ENCODE measurements around the gene BLCAP.

The BLCAP gene

GRCh38 chr20:37531856-37532255 is 4.2 kb upstream of the BLCAP start:
- peaks cover 2 to 22% (median 9%) of the 10 kb centered on the region in 4 experiments for H3K4me1 ChIP-seq (ENCODE audit: control extremely low read depth in 1 of 4, control insufficient read depth in 4 of 4, insufficient read depth in 4 of 4, low read length in 3 of 4)
- DNase-seq = no peak
- no peaks in the 10 kb centered on the region for H3K27me3 ChIP-seq (replicated peaks in 2 of 5; ENCODE audit: control insufficient read depth in 4 of 5, insufficient read depth in 5 of 5, low read length in 4 of 5)
- H3K4me3 ChIP-seq (ENCODE audit: control insufficient read depth in 1 of 7, extremely low read depth in 1 of 7, insufficient read depth in 4 of 7, low read depth in 2 of 7, low read length in 6 of 7) = no peak overlapping the region
- no peak overlapping the region for H3K27ac ChIP-seq (ENCODE audit: insufficient read depth in 1 of 2, low read depth in 1 of 2, low read length in 2 of 2, poor library complexity in 1 of 2, severe bottlenecking in 2 of 2)
- ChIA-PET POLR2A (no interaction called here), CTCF (interaction anchor here (0.9 to 8.2 kb wide), 5 partner anchors 34 to 337 kb away, joined by 3 to 81 read pairs (median 4); no protein-coding TSS in a partner anchor)
- WGBS (ENCODE audit: insufficient coverage) = 100% methylated on average over 3 of the region's 3 CpGs
- H3K36me3 ChIP-seq (ENCODE audit: control insufficient read depth in 4 of 4, insufficient read depth in 4 of 4, low read length in 3 of 4) = no peaks in the 10 kb centered on the region
- no peaks in the 10 kb centered on the region for H3K9me3 ChIP-seq (ENCODE audit: control extremely low read depth in 1 of 5, control insufficient read depth in 4 of 5, insufficient read depth in 2 of 5, low read depth in 1 of 5, low read length in 4 of 5)

GRCh38 chr20:37530696-37531095 is 3.0 kb upstream of the BLCAP start:
- 100% methylated on average over 1 of the region's 2 CpGs for WGBS (ENCODE audit: insufficient coverage)
- Histone ChIP-seq H3K36me3 (ENCODE audit: control insufficient read depth in 4 of 4, insufficient read depth in 4 of 4, low read length in 3 of 4) (no peaks in the 10 kb centered on the region), H3K4me1 (ENCODE audit: control extremely low read depth in 1 of 4, control insufficient read depth in 4 of 4, insufficient read depth in 4 of 4, low read length in 3 of 4) (peaks cover 7 to 32% (median 20%) of the 10 kb centered on the region in 4 experiments), H3K27ac (ENCODE audit: insufficient read depth in 1 of 2, low read depth in 1 of 2, low read length in 2 of 2, poor library complexity in 1 of 2, severe bottlenecking in 2 of 2) (no peak overlapping the region), H3K27me3 (replicated peaks in 2 of 5; ENCODE audit: control insufficient read depth in 4 of 5, insufficient read depth in 5 of 5, low read length in 4 of 5) (no peaks in the 10 kb centered on the region), H3K4me3 (ENCODE audit: control insufficient read depth in 1 of 7, extremely low read depth in 1 of 7, insufficient read depth in 4 of 7, low read depth in 2 of 7, low read length in 6 of 7) (no peak overlapping the region), H3K9me3 (ENCODE audit: control extremely low read depth in 1 of 5, control insufficient read depth in 4 of 5, insufficient read depth in 2 of 5, low read depth in 1 of 5, low read length in 4 of 5) (no peaks in the 10 kb centered on the region)
- ChIA-PET POLR2A (interaction anchor here (0.6 kb wide), 1 partner anchor 1000 kb away, joined by 3 read pairs; no protein-coding TSS in a partner anchor), CTCF (interaction anchor here (1.1 to 8.2 kb wide), 8 partner anchors 10 to 340 kb away, joined by 3 to 81 read pairs (median 4); no protein-coding TSS in a partner anchor)
- no peak for DNase-seq

- 100% methylated on average over 7 of the region's 10 CpGs for WGBS (ENCODE audit: insufficient coverage)
- CTCF ChIA-PET = interaction anchor here (1.1 to 8.2 kb wide), 8 partner anchors 11 to 339 kb away, joined by 3 to 81 read pairs (median 4); no protein-coding TSS in a partner anchor
Measured at GRCh38 chr20:37529968-37530600, 2.4 kb upstream of the BLCAP start.

GRCh38 chr20:37529214-37529967 is 1.7 kb upstream of the BLCAP start:
- ChIA-PET POLR2A (no interaction called here), CTCF (interaction anchor here (1.1 to 8.2 kb wide), 6 partner anchors 8 to 338 kb away, joined by 3 to 81 read pairs (median 3); no protein-coding TSS in a partner anchor)
- H3K36me3 ChIP-seq (ENCODE audit: control insufficient read depth in 4 of 4, insufficient read depth in 4 of 4, low read length in 3 of 4) = peaks cover 0 to 2% (median 0%) of the 10 kb centered on the region in 4 experiments
- H3K9me3 ChIP-seq (ENCODE audit: control extremely low read depth in 1 of 5, control insufficient read depth in 4 of 5, insufficient read depth in 2 of 5, low read depth in 1 of 5, low read length in 4 of 5) = no peaks in the 10 kb centered on the region
- H3K4me1 ChIP-seq (ENCODE audit: control extremely low read depth in 1 of 4, control insufficient read depth in 4 of 4, insufficient read depth in 4 of 4, low read length in 3 of 4) = peaks cover 9 to 37% (median 31%) of the 10 kb centered on the region in 4 experiments
- DNase-seq = no peak
- H3K27me3 ChIP-seq (replicated peaks in 2 of 5; ENCODE audit: control insufficient read depth in 4 of 5, insufficient read depth in 5 of 5, low read length in 4 of 5) = no peaks in the 10 kb centered on the region
- no peak overlapping the region for H3K27ac ChIP-seq (ENCODE audit: insufficient read depth in 1 of 2, low read depth in 1 of 2, low read length in 2 of 2, poor library complexity in 1 of 2, severe bottlenecking in 2 of 2)
- 77% methylated on average over 6 of the region's 8 CpGs for WGBS (ENCODE audit: insufficient coverage)
- no peak overlapping the region for H3K4me3 ChIP-seq (ENCODE audit: control insufficient read depth in 1 of 7, extremely low read depth in 1 of 7, insufficient read depth in 4 of 7, low read depth in 2 of 7, low read length in 6 of 7)

More at GRCh38 chr20:37529968-37530600, 2.4 kb upstream of the BLCAP start:
- Histone ChIP-seq H3K27me3 (replicated peaks in 2 of 5; ENCODE audit: control insufficient read depth in 4 of 5, insufficient read depth in 5 of 5, low read length in 4 of 5) (no peaks in the 10 kb centered on the region), H3K9me3 (ENCODE audit: control extremely low read depth in 1 of 5, control insufficient read depth in 4 of 5, insufficient read depth in 2 of 5, low read depth in 1 of 5, low read length in 4 of 5) (no peaks in the 10 kb centered on the region), H3K4me1 (ENCODE audit: control extremely low read depth in 1 of 4, control insufficient read depth in 4 of 4, insufficient read depth in 4 of 4, low read length in 3 of 4) (peaks cover 9 to 32% (median 25%) of the 10 kb centered on the region in 4 experiments), H3K36me3 (ENCODE audit: control insufficient read depth in 4 of 4, insufficient read depth in 4 of 4, low read length in 3 of 4) (no peaks in the 10 kb centered on the region), H3K27ac (ENCODE audit: insufficient read depth in 1 of 2, low read depth in 1 of 2, low read length in 2 of 2, poor library complexity in 1 of 2, severe bottlenecking in 2 of 2) (no peak overlapping the region), H3K4me3 (ENCODE audit: control insufficient read depth in 1 of 7, extremely low read depth in 1 of 7, insufficient read depth in 4 of 7, low read depth in 2 of 7, low read length in 6 of 7) (no peak overlapping the region)
- POLR2A ChIA-PET = interaction anchor here (0.6 kb wide), 1 partner anchor 1001 kb away, joined by 3 read pairs; no protein-coding TSS in a partner anchor
- DNase-seq = no peak

- Histone ChIP-seq H3K9me3 (ENCODE audit: control extremely low read depth in 1 of 5, control insufficient read depth in 4 of 5, insufficient read depth in 2 of 5, low read depth in 1 of 5, low read length in 4 of 5) (no peaks in the 10 kb centered on the region), H3K36me3 (ENCODE audit: control insufficient read depth in 4 of 4, insufficient read depth in 4 of 4, low read length in 3 of 4) (peaks cover 0 to 2% (median 0%) of the 10 kb centered on the region in 4 experiments), H3K4me3 (ENCODE audit: control insufficient read depth in 1 of 7, extremely low read depth in 1 of 7, insufficient read depth in 4 of 7, low read depth in 2 of 7, low read length in 6 of 7) (peak overlapping the region; percentile 75 to 97 (median 94)), H3K4me1 (ENCODE audit: control extremely low read depth in 1 of 4, control insufficient read depth in 4 of 4, insufficient read depth in 4 of 4, low read length in 3 of 4) (peaks cover 9 to 41% (median 33%) of the 10 kb centered on the region in 4 experiments), H3K27me3 (replicated peaks in 2 of 5; ENCODE audit: control insufficient read depth in 4 of 5, insufficient read depth in 5 of 5, low read length in 4 of 5) (no peaks in the 10 kb centered on the region), H3K27ac (ENCODE audit: insufficient read depth in 1 of 2, low read depth in 1 of 2, low read length in 2 of 2, poor library complexity in 1 of 2, severe bottlenecking in 2 of 2) (peak overlapping the region; percentile 99 to 100)
- DNase-seq = no peak
- 72% methylated on average over 6 of the region's 10 CpGs for WGBS (ENCODE audit: insufficient coverage)
- POLR2A ChIA-PET = interaction anchor here (0.6 kb wide), 1 partner anchor 237 kb away, joined by 3 read pairs; no protein-coding TSS in a partner anchor
- CTCF ChIA-PET = interaction anchor here (0.6 to 8.2 kb wide), 3 partner anchors 9 to 260 kb away, joined by 3 to 81 read pairs (median 5); partner anchors contain the start of gene MANBAL
Measured at GRCh38 chr20:37528446-37529213, 954 bp upstream of the BLCAP start.

GRCh38 chr20:37526839-37527637 is 638 bp downstream of the BLCAP start:
- Histone ChIP-seq H3K9me3 (ENCODE audit: control extremely low read depth in 1 of 5, control insufficient read depth in 4 of 5, insufficient read depth in 2 of 5, low read depth in 1 of 5, low read length in 4 of 5) (no peaks in the 10 kb centered on the region), H3K4me1 (ENCODE audit: control extremely low read depth in 1 of 4, control insufficient read depth in 4 of 4, insufficient read depth in 4 of 4, low read length in 3 of 4) (peaks cover 9 to 41% (median 33%) of the 10 kb centered on the region in 4 experiments), H3K36me3 (ENCODE audit: control insufficient read depth in 4 of 4, insufficient read depth in 4 of 4, low read length in 3 of 4) (peaks cover 0 to 8% (median 0%) of the 10 kb centered on the region in 4 experiments), H3K27ac (ENCODE audit: insufficient read depth in 1 of 2, low read depth in 1 of 2, low read length in 2 of 2, poor library complexity in 1 of 2, severe bottlenecking in 2 of 2) (peak overlapping the region; percentile 99 to 100), H3K27me3 (replicated peaks in 2 of 5; ENCODE audit: control insufficient read depth in 4 of 5, insufficient read depth in 5 of 5, low read length in 4 of 5) (peaks cover 0 to 2% (median 0%) of the 10 kb centered on the region in 5 experiments), H3K4me3 (ENCODE audit: control insufficient read depth in 1 of 7, extremely low read depth in 1 of 7, insufficient read depth in 4 of 7, low read depth in 2 of 7, low read length in 6 of 7) (peak overlapping the region; percentile 75 to 97 (median 94))
- DNase-seq = peak in 1 of 3 donors; percentile 28
- ChIA-PET POLR2A (interaction anchor here (0.6 kb wide), 2 partner anchors 15 to 306 kb away, joined by 3 to 10 read pairs; no protein-coding TSS in a partner anchor), CTCF (interaction anchor here (8.2 kb wide), 1 partner anchor 259 kb away, joined by 81 read pairs; no protein-coding TSS in a partner anchor)
- 1% methylated on average over 12 of the region's 28 CpGs for WGBS (ENCODE audit: insufficient coverage)
